Activated naive CD8-positive, alpha-beta T cell (primary cell): Measurements from ENCODE around the gene SPEM3.
A peak's percentile ranks its signal among the peaks of the same experiment; 100 is the strongest.

Experiments used
- H3K27ac Mint-ChIP-seq: one replicate; pipeline ENCODE4 v1.8.0; 2021; ENCODE audit warnings: mixed read lengths
- H3K27me3 Mint-ChIP-seq: one replicate; pipeline ENCODE4 v1.8.0; 2021; ENCODE audit warnings: mixed read lengths
- H3K36me3 Mint-ChIP-seq: one replicate; pipeline ENCODE4 v1.8.0; 2021; ENCODE audit warnings: mixed read lengths
- H3K4me1 Mint-ChIP-seq: one replicate; pipeline ENCODE4 v1.8.0; 2021; ENCODE audit warnings: low read depth, mixed read lengths
- H3K4me3 Mint-ChIP-seq: one replicate; pipeline ENCODE4 v1.8.0; 2021; ENCODE audit warnings: mild to moderate bottlenecking, mixed read lengths
- H3K9me3 Mint-ChIP-seq: one replicate; pipeline ENCODE4 v1.8.0; 2021; ENCODE audit warnings: low read depth, mixed read lengths

Gene SPEM3

GRCh38 chr17:7428557-7428956, at the start of gene SPEM3:
Gene SPEM3 (plus strand): TSS chr17:7428857. CDS start chr17:7428903, 46 bp downstream.
- Mint-ChIP-seq H3K4me3 (no peak within 1 kb of the TSS), H3K9me3 (no peaks in the 10 kb centered on the region), H3K27me3 (no peaks in the 10 kb centered on the region), H3K4me1 (no peaks in the 10 kb centered on the region), H3K36me3 (no peaks in the 10 kb centered on the region), H3K27ac (no peak within 1 kb of the TSS)

- H3K36me3 Mint-ChIP-seq: peaks cover 5% of the 10 kb centered on the region
- no peak overlapping the region for H3K4me3 Mint-ChIP-seq
- no peak overlapping the region for H3K27ac Mint-ChIP-seq
- peaks cover 28% of the 10 kb centered on the region for H3K27me3 Mint-ChIP-seq
- H3K9me3 Mint-ChIP-seq: no peaks in the 10 kb centered on the region
- H3K4me1 Mint-ChIP-seq: peaks cover 7% of the 10 kb centered on the region
Observed at GRCh38 chr17:7379134-7379533, 49.5 kb upstream of the SPEM3 start.

- H3K36me3 Mint-ChIP-seq: peaks cover 5% of the 10 kb centered on the region
- peaks cover 10% of the 10 kb centered on the region for H3K4me1 Mint-ChIP-seq
- H3K4me3 Mint-ChIP-seq: peak overlapping the region; percentile 47
- H3K9me3 Mint-ChIP-seq: no peaks in the 10 kb centered on the region
- peaks cover 25% of the 10 kb centered on the region for H3K27me3 Mint-ChIP-seq
- H3K27ac Mint-ChIP-seq: no peak overlapping the region
Observed at GRCh38 chr17:7380321-7380720, 48.3 kb upstream of the SPEM3 start.

- Mint-ChIP-seq H3K9me3 (no peaks in the 10 kb centered on the region), H3K4me1 (peaks cover 10% of the 10 kb centered on the region), H3K27ac (peak within 1 kb of the TSS; percentile 16), H3K27me3 (peaks cover 25% of the 10 kb centered on the region), H3K4me3 (peak within 1 kb of the TSS; percentile 47), H3K36me3 (peaks cover 5% of the 10 kb centered on the region)
Observed at GRCh38 chr17:7380855-7381683, 47.6 kb upstream of the SPEM3 start, which contains the start of gene TNK1. Gene TNK1 (plus strand): TSS chr17:7381089. CDS start chr17:7382927, 1,838 bp downstream.

GRCh38 chr17:7382901-7383300, 45.8 kb upstream of the SPEM3 start:
- no peak overlapping the region for H3K27ac Mint-ChIP-seq

GRCh38 chr17:7383371-7383741, 45.3 kb upstream of the SPEM3 start:
- peaks cover 5% of the 10 kb centered on the region for H3K36me3 Mint-ChIP-seq
- no peaks in the 10 kb centered on the region for H3K9me3 Mint-ChIP-seq
- H3K27me3 Mint-ChIP-seq: peaks cover 20% of the 10 kb centered on the region
- peaks cover 10% of the 10 kb centered on the region for H3K4me1 Mint-ChIP-seq
- no peak overlapping the region for H3K4me3 Mint-ChIP-seq
- no peak overlapping the region for H3K27ac Mint-ChIP-seq

More at GRCh38 chr17:7382901-7383300, 45.8 kb upstream of the SPEM3 start:
- Mint-ChIP-seq H3K36me3 (peaks cover 5% of the 10 kb centered on the region), H3K4me1 (peaks cover 10% of the 10 kb centered on the region), H3K4me3 (no peak overlapping the region), H3K27me3 (peaks cover 20% of the 10 kb centered on the region), H3K9me3 (no peaks in the 10 kb centered on the region)

- H3K27ac Mint-ChIP-seq: peak overlapping the region; percentile 64
- H3K9me3 Mint-ChIP-seq: no peaks in the 10 kb centered on the region
- peaks cover 10% of the 10 kb centered on the region for H3K4me1 Mint-ChIP-seq
- peak overlapping the region; percentile 86 for H3K4me3 Mint-ChIP-seq
- peaks cover 5% of the 10 kb centered on the region for H3K36me3 Mint-ChIP-seq
- H3K27me3 Mint-ChIP-seq: peaks cover 20% of the 10 kb centered on the region
Observed at GRCh38 chr17:7383742-7384488, 44.7 kb upstream of the SPEM3 start.

GRCh38 chr17:7384489-7385081, 44.1 kb upstream of the SPEM3 start:
- peak overlapping the region; percentile 86 for H3K4me3 Mint-ChIP-seq
- H3K27ac Mint-ChIP-seq: peak overlapping the region; percentile 78
- H3K9me3 Mint-ChIP-seq: no peaks in the 10 kb centered on the region
- H3K4me1 Mint-ChIP-seq: peaks cover 12% of the 10 kb centered on the region
- peaks cover 14% of the 10 kb centered on the region for H3K27me3 Mint-ChIP-seq
- H3K36me3 Mint-ChIP-seq: no peaks in the 10 kb centered on the region

GRCh38 chr17:7388856-7389255, 39.8 kb upstream of the SPEM3 start:
- Mint-ChIP-seq H3K4me1 (peaks cover 25% of the 10 kb centered on the region), H3K36me3 (no peaks in the 10 kb centered on the region), H3K27ac (no peak overlapping the region), H3K9me3 (no peaks in the 10 kb centered on the region), H3K4me3 (no peak overlapping the region), H3K27me3 (no peaks in the 10 kb centered on the region)

GRCh38 chr17:7389924-7390910, 38.4 kb upstream of the SPEM3 start:
- no peaks in the 10 kb centered on the region for H3K36me3 Mint-ChIP-seq
- H3K27me3 Mint-ChIP-seq: no peaks in the 10 kb centered on the region
- H3K27ac Mint-ChIP-seq: no peak overlapping the region
- H3K4me3 Mint-ChIP-seq: no peak overlapping the region
- H3K4me1 Mint-ChIP-seq: peaks cover 26% of the 10 kb centered on the region
- H3K9me3 Mint-ChIP-seq: no peaks in the 10 kb centered on the region

- H3K4me3 Mint-ChIP-seq: peak overlapping the region; percentile 71
- peaks cover 28% of the 10 kb centered on the region for H3K4me1 Mint-ChIP-seq
- no peaks in the 10 kb centered on the region for H3K36me3 Mint-ChIP-seq
- no peak overlapping the region for H3K27ac Mint-ChIP-seq
- no peaks in the 10 kb centered on the region for H3K27me3 Mint-ChIP-seq
- H3K9me3 Mint-ChIP-seq: no peaks in the 10 kb centered on the region
Observed at GRCh38 chr17:7391307-7391706, 37.4 kb upstream of the SPEM3 start.

GRCh38 chr17:7392696-7393612, 35.7 kb upstream of the SPEM3 start:
- peak overlapping the region; percentile 92 for H3K4me3 Mint-ChIP-seq
- peak overlapping the region; percentile 68 for H3K27ac Mint-ChIP-seq
- H3K27me3 Mint-ChIP-seq: no peaks in the 10 kb centered on the region
- peaks cover 28% of the 10 kb centered on the region for H3K4me1 Mint-ChIP-seq
- no peaks in the 10 kb centered on the region for H3K36me3 Mint-ChIP-seq
- H3K9me3 Mint-ChIP-seq: no peaks in the 10 kb centered on the region
